Measurements from ENCODE around the gene TRIM34. TPM values are rescaled to one million over a fixed set of nuclear protein-coding genes. Genes with fewer than 3 reads are reported as not detected.
"Not testable (repeated sequence)": the region's sequence is repeated elsewhere in the genome, so short reads cannot be mapped to it uniquely, and the experiment has no call there.

The TRIM34 gene
- total RNA-seq, 1 donor from 2014 or later = 8.1 TPM

DNA sequence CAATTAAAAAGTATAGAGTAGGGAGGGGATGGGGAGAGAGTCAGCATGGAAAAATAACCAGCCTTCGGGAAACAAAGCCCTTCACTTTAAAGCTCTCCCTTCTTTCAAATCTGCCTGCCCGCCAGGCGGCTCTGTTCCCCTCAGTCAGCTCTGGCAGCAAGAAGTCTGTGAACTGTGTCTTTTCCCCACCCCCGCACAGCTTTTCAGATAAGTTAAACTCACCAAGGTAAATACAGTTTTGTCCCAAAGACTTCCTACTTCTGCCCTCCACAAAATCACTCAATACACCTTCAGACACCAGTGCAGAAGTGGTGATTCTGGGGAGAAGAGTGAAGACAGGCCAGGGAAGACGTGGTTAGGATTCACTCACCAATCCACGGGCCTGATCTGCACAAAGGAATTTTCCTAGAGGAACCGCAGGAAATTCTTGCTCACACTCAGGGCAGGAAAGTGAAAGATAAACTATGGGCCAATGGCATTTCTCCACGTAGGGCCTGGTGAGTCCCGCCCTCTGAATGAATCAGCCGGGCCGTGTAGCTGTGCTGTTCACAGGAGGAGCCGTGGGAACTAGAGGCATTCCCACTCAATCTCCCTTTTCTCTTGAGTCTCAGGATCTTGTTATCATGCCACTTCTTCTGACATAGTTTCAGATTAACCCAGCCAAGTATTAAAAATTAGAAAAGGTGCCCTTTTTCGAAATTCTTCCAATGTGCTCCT is 60.0 kb downstream of the TRIM34 start, which contains the start of gene TRIM5:
Gene TRIM5, minus strand, starts transcription at position 429 of the 717 bp plus-strand sequence. CDS start 4,897 bp downstream, outside the sequence.
- peak; percentile 96 for DNase-seq

DNA sequence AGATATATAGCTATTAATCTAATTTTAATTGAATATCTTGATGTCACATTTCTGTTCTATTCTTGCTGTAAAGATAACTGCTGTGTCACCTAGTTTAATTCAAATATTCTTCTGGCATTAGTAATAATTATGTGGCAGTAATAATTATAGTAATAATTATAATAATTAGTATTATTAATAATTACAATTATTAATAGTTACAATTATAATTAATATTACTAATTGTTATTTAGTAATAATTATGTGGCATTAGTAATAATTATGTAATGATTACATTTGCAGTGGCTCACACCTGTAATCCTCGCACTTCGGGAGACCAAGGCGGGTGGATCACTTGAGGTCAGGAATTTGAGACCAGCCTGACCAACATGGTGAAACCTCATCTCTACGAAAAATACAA is 61.6 kb downstream of the TRIM34 start:
- DNase-seq = no peak

DNA sequence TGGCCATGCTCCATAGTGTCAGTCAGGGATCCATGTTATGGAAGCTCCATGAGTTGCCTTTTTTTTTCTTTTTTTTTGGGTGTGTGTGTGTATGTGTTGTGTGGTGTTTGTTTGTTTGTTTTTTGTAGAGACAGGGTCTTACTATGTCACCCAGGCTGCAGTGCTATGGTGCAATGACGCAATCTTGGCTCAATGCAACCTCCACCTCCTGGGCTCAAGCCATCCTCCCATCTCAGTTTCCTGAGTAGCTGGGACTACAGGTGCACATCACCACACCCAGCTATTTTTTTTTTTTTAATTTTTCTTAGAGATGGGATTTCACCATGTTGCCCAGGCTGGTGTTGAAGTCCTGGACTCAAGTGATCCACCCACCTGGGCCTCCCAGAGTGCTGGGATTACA is 63.7 kb downstream of the TRIM34 start:
- DNase-seq = no peak

DNA sequence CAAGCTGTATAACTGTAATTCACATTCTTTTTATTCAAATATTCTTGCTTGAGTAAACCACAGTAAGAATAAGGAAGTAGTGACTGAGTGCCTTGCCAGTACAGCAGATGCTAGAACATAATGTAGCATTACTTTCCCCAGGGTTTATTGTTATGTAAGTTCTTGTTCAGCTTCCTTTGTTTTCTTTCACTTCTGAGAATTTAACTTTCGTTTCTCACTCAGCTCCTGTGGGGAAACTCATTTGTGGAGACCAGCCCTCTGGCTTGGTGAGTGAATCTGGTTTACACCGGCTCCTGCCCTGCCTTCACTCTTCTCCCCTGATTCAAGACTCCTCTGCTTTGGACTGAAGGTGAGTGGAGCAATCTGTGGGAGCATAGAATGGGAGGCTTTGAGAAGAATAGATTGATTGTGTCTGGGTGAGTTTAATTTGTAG is 64.8 kb downstream of the TRIM34 start, which contains the start of gene TRIM22:
Gene TRIM22, plus strand, starts transcription at position 240 of the 433 bp plus-strand sequence. CDS start 6,443 bp downstream, outside the sequence.
- DNase-seq = peak; percentile 56

DNA sequence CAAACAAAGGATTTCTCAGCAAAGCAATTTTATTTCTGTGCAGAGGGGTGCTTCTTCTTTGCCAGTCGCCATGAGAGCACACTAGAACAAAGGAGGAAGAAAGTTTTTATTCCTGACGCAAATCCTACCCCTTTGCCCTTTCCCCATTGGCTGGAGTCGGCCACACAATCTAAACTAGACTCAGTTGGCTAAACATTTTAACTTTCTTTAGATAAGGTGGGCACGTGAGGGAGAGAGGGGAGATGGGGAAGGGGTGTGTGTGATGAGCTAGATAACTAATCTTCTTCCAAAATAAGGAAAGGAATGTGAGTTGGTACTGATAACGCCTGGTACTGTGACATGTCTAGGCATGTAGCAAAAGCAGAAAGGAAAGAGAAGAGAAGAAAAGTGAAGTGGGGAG is 65.4 kb downstream of the TRIM34 start:
- no peak for DNase-seq

DNA sequence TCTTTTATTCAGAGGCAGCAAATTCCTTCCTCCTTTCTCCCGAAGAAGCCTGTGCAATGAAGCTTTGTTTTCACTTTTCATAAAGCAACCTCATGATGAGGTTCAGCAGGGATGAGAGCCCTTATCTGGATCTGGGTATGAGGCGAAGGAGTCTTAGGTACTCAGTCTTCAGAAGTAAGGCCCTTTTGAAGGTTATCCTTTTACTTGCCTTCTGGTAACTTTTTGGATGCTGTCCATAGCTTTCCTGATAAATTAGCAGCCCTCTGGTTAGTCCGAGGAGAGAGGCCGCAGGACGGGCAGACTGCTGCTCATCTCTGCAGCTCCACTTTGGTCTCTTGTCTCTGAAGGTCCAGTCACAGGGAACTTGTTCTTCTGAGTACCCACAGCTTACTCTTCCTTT is 65.9 kb downstream of the TRIM34 start:
- DNase-seq = no peak

DNA sequence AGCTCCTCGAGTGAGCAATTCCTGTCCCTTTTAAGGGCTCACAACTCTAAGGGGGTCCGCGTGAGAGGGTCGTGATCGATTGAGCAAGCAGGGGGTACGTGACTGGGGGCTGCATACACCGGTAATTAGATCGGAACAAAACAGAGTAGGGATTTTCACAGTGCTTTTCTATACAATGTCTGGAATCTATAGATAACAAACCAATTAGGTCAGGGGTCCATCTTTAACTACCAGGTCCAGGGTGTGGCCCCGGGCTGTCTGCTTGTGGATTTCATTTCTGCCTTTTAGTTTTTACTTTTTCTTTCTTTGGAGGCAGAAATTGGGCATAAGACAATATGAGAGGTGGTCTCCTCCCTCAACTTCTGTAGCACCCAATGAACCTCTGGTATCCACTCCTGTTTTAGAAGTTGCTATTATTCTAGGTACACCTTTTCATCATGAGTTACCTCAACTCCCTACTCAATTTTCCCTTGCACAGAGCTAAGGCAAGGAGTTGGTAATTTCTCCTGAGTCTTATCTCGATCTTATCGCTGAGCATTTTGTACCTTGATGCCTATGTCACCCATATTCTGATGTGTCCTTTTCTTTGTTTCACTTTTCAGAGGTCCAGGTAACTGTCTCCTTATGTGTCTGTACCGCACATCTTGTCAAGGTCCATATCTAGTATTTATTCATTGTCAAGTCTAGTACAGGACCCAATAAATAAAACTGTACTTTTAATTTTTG is 66.6 kb downstream of the TRIM34 start:
- not testable (repeated sequence) for DNase-seq

DNA sequence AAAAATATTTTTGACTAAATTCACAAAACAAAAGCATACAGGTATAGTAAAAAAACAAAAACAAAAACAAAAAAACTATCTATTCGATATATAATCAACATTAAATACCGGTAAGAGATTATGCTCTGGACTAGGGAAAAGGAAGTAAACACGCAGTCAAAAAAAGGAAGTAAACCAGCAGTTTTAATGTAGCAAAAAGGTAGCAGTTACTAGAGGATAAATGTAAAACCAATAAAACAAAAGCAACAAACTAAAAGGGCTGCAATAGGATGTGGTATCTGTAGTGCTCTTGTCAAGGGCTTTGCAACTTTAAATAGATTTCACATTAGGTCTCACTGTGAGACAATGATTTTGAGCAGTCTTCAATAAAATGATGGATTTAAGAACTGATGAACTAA is 67.2 kb downstream of the TRIM34 start:
- no peak for DNase-seq

Other genes starting within 250 kb of the TRIM34 start
- gene OR51M1, start 241.2 kb upstream of the TRIM34 start, total RNA-seq = not detected
- gene OR51Q1, start 202.9 kb upstream of the TRIM34 start, total RNA-seq = not detected
- not detected for gene OR51I1, start 183.5 kb upstream of the TRIM34 start, total RNA-seq
- not detected for gene OR51I2, start 175.7 kb upstream of the TRIM34 start, total RNA-seq
- not detected for gene OR52D1, start 136.3 kb upstream of the TRIM34 start, total RNA-seq
- gene UBQLN3, start 115.0 kb upstream of the TRIM34 start, total RNA-seq = not detected
- gene UBQLNL, start 108.3 kb upstream of the TRIM34 start, total RNA-seq = 0.10 TPM
- not detected for gene OR52H1, start 76.5 kb upstream of the TRIM34 start, total RNA-seq
- not detected for gene OR52B6, start 44.1 kb upstream of the TRIM34 start, total RNA-seq
- 6.5 TPM for gene TRIM6, start 28.4 kb upstream of the TRIM34 start, total RNA-seq
- 16.3 TPM for gene TRIM5, start 60.1 kb downstream of the TRIM34 start, total RNA-seq
- gene TRIM22, start 64.8 kb downstream of the TRIM34 start, total RNA-seq = 13.4 TPM
- 0.10 TPM for gene OR56B1, start 111.4 kb downstream of the TRIM34 start, total RNA-seq
- not detected for gene OR52N4, start 129.2 kb downstream of the TRIM34 start, total RNA-seq
- not detected for gene OR52N5, start 158.4 kb downstream of the TRIM34 start, total RNA-seq
- gene OR52N1, start 166.3 kb downstream of the TRIM34 start, total RNA-seq = not detected
- not detected for gene OR52N2, start 183.9 kb downstream of the TRIM34 start, total RNA-seq
- not detected for gene OR52E6, start 216.9 kb downstream of the TRIM34 start, total RNA-seq
- gene OR52E8, start 232.7 kb downstream of the TRIM34 start, total RNA-seq = not detected

Measured in tongue (tissue), 2 donors.